Skeletal muscle tissue (tissue), 4 donors: ENCODE measurements around the gene GSAP. TPM values are rescaled to one million over a fixed set of nuclear protein-coding genes. Genes with fewer than 3 reads are reported as not detected.
A peak's percentile ranks its signal among the peaks of the same experiment; 100 is the strongest.

Experiments
- H3K27ac ChIP-seq: one replicate; pipeline ENCODE4 v1.7.0; 2013; ENCODE audit warnings: mild to moderate bottlenecking, low read depth, low read length, inconsistent platforms
- H3K27me3 ChIP-seq, 3 donors: one replicate each; pipeline ENCODE4 v1.7.0; 2013; ENCODE audit warnings: low read length in 3 of 3; ENCODE audit not compliant: control insufficient read depth in 3 of 3, insufficient read depth in 3 of 3
- H3K36me3 ChIP-seq, 3 donors: one replicate each; pipeline ENCODE4 v1.7.0; 2013; ENCODE audit warnings: low read length in 3 of 3; ENCODE audit not compliant: control insufficient read depth in 3 of 3, insufficient read depth in 3 of 3
- H3K4me1 ChIP-seq, 3 donors: one replicate each; pipeline ENCODE4 v1.7.0; 2013; ENCODE audit warnings: low read length in 3 of 3, mild to moderate bottlenecking in 3 of 3; ENCODE audit not compliant: control insufficient read depth in 3 of 3, insufficient read depth in 3 of 3
- H3K4me3 ChIP-seq, 3 donors: one replicate each; pipeline ENCODE4 v1.7.0; 2013; ENCODE audit warnings: low read length in 3 of 3
- H3K9ac ChIP-seq, 3 donors: one replicate each; pipeline ENCODE4 v1.7.0; 2013; ENCODE audit warnings: low read length in 3 of 3, mild to moderate bottlenecking in 3 of 3, moderate library complexity in 2 of 3, low read depth in 1 of 3
- H3K9me3 ChIP-seq, 3 donors: one replicate each; pipeline ENCODE4 v1.7.0; 2013; ENCODE audit warnings: low read length in 3 of 3; ENCODE audit not compliant: control insufficient read depth in 3 of 3
- total RNA-seq: library from RNA; depleted of rRNA; stranded (reverse); fragments of >200 nt; gene quantifications from one replicate; pipeline ENCODE4 v1.2.3, GENCODE V29; 2014
- donor health status: Osteomylitis.

Gene GSAP
- total RNA-seq, 1 donor from 2014 or later: 6.8 TPM

- no peaks in the 10 kb centered on the region for H3K36me3 ChIP-seq
- no peak overlapping the region for H3K4me3 ChIP-seq
- no peak overlapping the region for H3K27ac ChIP-seq
- no peaks in the 10 kb centered on the region for H3K4me1 ChIP-seq
- no peaks in the 10 kb centered on the region for H3K27me3 ChIP-seq
- no peak overlapping the region for H3K9ac ChIP-seq
- H3K9me3 ChIP-seq: no peaks in the 10 kb centered on the region
Observed at GRCh38 chr7:77442636-77443035, 26.5 kb upstream of the GSAP start.

- H3K4me1 ChIP-seq: no peaks in the 10 kb centered on the region
- H3K36me3 ChIP-seq: no peaks in the 10 kb centered on the region
- no peak overlapping the region for H3K4me3 ChIP-seq
- no peaks in the 10 kb centered on the region for H3K27me3 ChIP-seq
- no peak overlapping the region for H3K27ac ChIP-seq
- H3K9me3 ChIP-seq: no peaks in the 10 kb centered on the region
- no peak overlapping the region for H3K9ac ChIP-seq
Observed at GRCh38 chr7:77441046-77441445, 24.9 kb upstream of the GSAP start.

DNA sequence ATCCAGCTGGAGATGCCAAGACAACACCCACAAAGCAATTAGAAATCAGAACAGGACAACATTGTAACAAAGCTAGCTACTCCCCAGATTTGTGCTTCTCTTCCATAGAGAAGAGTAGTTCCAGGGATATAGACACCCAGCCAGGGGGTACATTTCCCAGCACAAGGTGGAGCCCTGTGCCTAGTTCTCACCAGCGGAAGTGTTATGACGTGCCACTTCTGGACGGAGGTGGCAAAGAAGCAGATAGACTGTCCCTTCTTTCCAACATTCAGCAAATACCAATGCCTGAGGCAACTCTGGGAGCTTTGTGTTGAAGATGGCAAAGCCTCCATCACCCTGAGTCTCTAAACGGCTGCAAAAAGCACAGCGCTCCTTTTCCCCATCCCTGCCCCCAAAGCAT is 23.4 kb upstream of the GSAP start:
- H3K9ac ChIP-seq: no peak overlapping the region
- H3K4me3 ChIP-seq: no peak overlapping the region
- H3K9me3 ChIP-seq: no peaks in the 10 kb centered on the region
- no peaks in the 10 kb centered on the region for H3K36me3 ChIP-seq
- no peak overlapping the region for H3K27ac ChIP-seq
- H3K4me1 ChIP-seq: no peaks in the 10 kb centered on the region
- H3K27me3 ChIP-seq: no peaks in the 10 kb centered on the region

DNA sequence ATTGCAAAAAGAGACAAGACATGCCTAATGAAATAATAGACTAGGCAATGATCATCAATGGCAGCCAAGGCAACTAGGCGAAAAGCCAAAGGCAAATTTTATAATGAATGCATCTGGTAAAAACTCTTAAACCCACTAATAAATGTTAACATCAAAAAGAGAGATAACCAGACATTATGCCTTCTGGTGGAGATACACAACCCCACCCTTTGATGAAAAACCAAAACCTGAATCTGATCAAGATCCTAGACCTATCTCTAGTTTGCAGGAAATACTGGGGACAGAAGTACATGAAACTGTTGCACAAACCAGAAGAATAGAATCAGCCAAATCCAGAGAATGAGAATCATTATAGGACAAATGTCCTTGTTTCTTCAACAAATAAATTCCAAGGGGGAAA is 22.0 kb upstream of the GSAP start:
- Histone ChIP-seq H3K27me3 (no peaks in the 10 kb centered on the region), H3K4me1 (no peaks in the 10 kb centered on the region), H3K9me3 (no peaks in the 10 kb centered on the region), H3K36me3 (no peaks in the 10 kb centered on the region), H3K27ac (no peak overlapping the region), H3K9ac (no peak overlapping the region), H3K4me3 (no peak overlapping the region)

GRCh38 chr7:77434570-77435275 is 18.6 kb upstream of the GSAP start:
- H3K27me3 ChIP-seq: no peaks in the 10 kb centered on the region
- no peaks in the 10 kb centered on the region for H3K9me3 ChIP-seq
- no peaks in the 10 kb centered on the region for H3K36me3 ChIP-seq
- no peak overlapping the region for H3K9ac ChIP-seq
- H3K4me1 ChIP-seq: no peaks in the 10 kb centered on the region
- no peak overlapping the region for H3K27ac ChIP-seq
- no peak overlapping the region for H3K4me3 ChIP-seq

GRCh38 chr7:77433901-77434300 is 17.8 kb upstream of the GSAP start:
- H3K27ac ChIP-seq: no peak overlapping the region

GRCh38 chr7:77430927-77431326 is 14.8 kb upstream of the GSAP start:
- Histone ChIP-seq H3K4me1 (peaks cover 3 to 8% (median 4%) of the 10 kb centered on the region in 3 donors), H3K9me3 (no peaks in the 10 kb centered on the region), H3K36me3 (no peaks in the 10 kb centered on the region), H3K27ac (no peak overlapping the region), H3K27me3 (peaks cover 0 to 4% (median 0%) of the 10 kb centered on the region in 3 donors), H3K9ac (no peak overlapping the region), H3K4me3 (no peak overlapping the region)

More at GRCh38 chr7:77433901-77434300, 17.8 kb upstream of the GSAP start:
- no peaks in the 10 kb centered on the region for H3K4me1 ChIP-seq
- no peak overlapping the region for H3K4me3 ChIP-seq
- no peaks in the 10 kb centered on the region for H3K36me3 ChIP-seq
- H3K9me3 ChIP-seq: no peaks in the 10 kb centered on the region
- H3K9ac ChIP-seq: no peak overlapping the region
- no peaks in the 10 kb centered on the region for H3K27me3 ChIP-seq

GRCh38 chr7:77428777-77429231 is 12.7 kb upstream of the GSAP start:
- no peaks in the 10 kb centered on the region for H3K9me3 ChIP-seq
- no peak overlapping the region for H3K27ac ChIP-seq
- H3K4me3 ChIP-seq: no peak overlapping the region
- H3K9ac ChIP-seq: no peak overlapping the region
- H3K4me1 ChIP-seq: peaks cover 5 to 8% (median 7%) of the 10 kb centered on the region in 3 donors
- no peaks in the 10 kb centered on the region for H3K36me3 ChIP-seq
- H3K27me3 ChIP-seq: peaks cover 0 to 6% (median 2%) of the 10 kb centered on the region in 3 donors

DNA sequence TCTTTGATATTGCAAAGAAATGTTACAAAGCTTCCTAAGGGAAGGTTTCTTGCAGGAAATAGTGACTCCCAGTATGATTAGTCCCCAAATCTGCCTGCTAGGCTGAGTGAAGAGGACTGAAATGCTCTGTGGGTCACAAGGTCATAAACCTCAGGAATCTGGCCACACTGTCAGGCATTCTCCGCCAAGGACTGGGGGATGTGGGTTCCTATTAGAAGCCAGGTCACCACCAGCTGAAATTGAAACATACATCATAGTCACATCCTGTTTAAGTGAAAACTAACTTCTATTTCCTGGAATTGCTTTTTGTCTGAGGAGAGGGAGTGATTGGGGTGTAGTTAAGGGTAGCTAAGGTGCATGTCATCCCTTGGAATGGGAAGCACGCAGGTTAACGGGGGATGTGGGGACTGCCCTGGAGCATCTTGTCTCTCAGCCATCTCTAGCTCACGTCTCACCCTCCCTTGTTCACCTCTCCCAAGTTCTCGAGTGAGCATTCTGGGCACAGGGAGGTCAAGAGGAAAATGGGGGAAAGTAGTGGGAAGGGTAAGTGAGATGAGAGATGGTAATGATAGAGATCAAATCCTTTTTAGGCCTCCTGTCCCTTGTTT is 12.0 kb upstream of the GSAP start:
- no peak overlapping the region for H3K27ac ChIP-seq
- H3K36me3 ChIP-seq: no peaks in the 10 kb centered on the region
- H3K27me3 ChIP-seq: peaks cover 0 to 6% (median 2%) of the 10 kb centered on the region in 3 donors
- H3K4me3 ChIP-seq: no peak overlapping the region
- H3K9me3 ChIP-seq: no peaks in the 10 kb centered on the region
- no peak overlapping the region for H3K9ac ChIP-seq
- peaks cover 5 to 8% (median 7%) of the 10 kb centered on the region in 3 donors for H3K4me1 ChIP-seq

GRCh38 chr7:77426521-77427051 is 10.4 kb upstream of the GSAP start:
- no peaks in the 10 kb centered on the region for H3K36me3 ChIP-seq
- peak overlapping the region in 1 of 3 donors; percentile 9 for H3K4me3 ChIP-seq
- peaks cover 5 to 8% (median 7%) of the 10 kb centered on the region in 3 donors for H3K4me1 ChIP-seq
- no peaks in the 10 kb centered on the region for H3K9me3 ChIP-seq
- H3K27me3 ChIP-seq: peaks cover 0 to 6% (median 2%) of the 10 kb centered on the region in 3 donors
- no peak overlapping the region for H3K9ac ChIP-seq
- H3K27ac ChIP-seq: no peak overlapping the region
